Measurements from ENCODE around the gene CYP19A1. TPM values are rescaled to one million over a fixed set of nuclear protein-coding genes. Genes with fewer than 3 reads are reported as not detected.

The CYP19A1 gene
- total and polyA plus RNA-seq, 2 of the 8 experiments (the other 6 are each of a cell fraction or from before 2014, with no cell fraction given): not detected

- no peak overlapping the region for H3K4ac ChIP-seq (replicated peaks; ENCODE audit: insufficient read length, low read depth, low read length)
- DNase-seq (ENCODE audit: low read depth in 1 of 2, low spot score in 2 of 2) (no peak), FAIRE-seq (no peak)
- no peak overlapping the region for H4K8ac ChIP-seq (ENCODE audit: extremely low read depth, insufficient read depth, low read length)
- no peak overlapping the region for H3K18ac ChIP-seq (ENCODE audit: extremely low read depth, low read length)
- H2BK12ac ChIP-seq (ENCODE audit: low read depth, low read length): no peak overlapping the region
- 93% methylated on average over 6 of the region's 6 CpGs; no CpG with 5 or more reads in 1 of the 2 experiments for WGBS, 2 experiments (ENCODE audit: extremely low coverage in 1 of 2, insufficient coverage in 1 of 2, insufficient read length in 1 of 2, insufficient replicate concordance in 2 of 2, low coverage in 1 of 2, low lambda C conversion rate in 2 of 2, missing lambda C conversion rate in 1 of 2)
- H3K56ac ChIP-seq (replicated peaks; ENCODE audit: insufficient read length, low read depth, low read length): no peak overlapping the region
- no peak overlapping the region for H2BK15ac ChIP-seq (ENCODE audit: low read length)
- no peak overlapping the region for H4K5ac ChIP-seq (ENCODE audit: insufficient read length, low read depth, low read length)
- H3K36me3 ChIP-seq (ENCODE audit: control insufficient read depth in 2 of 4, insufficient read depth in 4 of 4, low read length in 3 of 4): no peaks in the 10 kb centered on the region
- no peak overlapping the region for H2BK20ac ChIP-seq (ENCODE audit: low read length)
- no peak overlapping the region for H3K23ac ChIP-seq (ENCODE audit: insufficient read length)
- POLR2A ChIA-PET (ENCODE audit: partially characterized antibody): no interaction called here
- H2AK5ac ChIP-seq (ENCODE audit: low read depth, low read length): no peak overlapping the region
- H3K79me1 ChIP-seq (ENCODE audit: low read depth, low read length): no peaks in the 10 kb centered on the region
- TF ChIP-seq POLR2AphosphoS5 (IDR thresholded peaks at IDR 0.05; ENCODE audit: low read depth, low read length) (no peak), RAD21 (IDR thresholded peaks at IDR 0.05 in 1 of 2, conservative IDR thresholded peaks at IDR 0.05 in 1 of 2; ENCODE audit: low read depth in 2 of 2, low read length in 2 of 2) (no peak)
- CTCF ChIA-PET (ENCODE audit: partially characterized antibody): interaction anchor here (0.8 to 7.4 kb wide), 14 partner anchors 14 to 176 kb away, joined by 3 to 93 read pairs (median 5); no protein-coding TSS in a partner anchor
- H3K9me3 ChIP-seq (ENCODE audit: insufficient read depth in 2 of 2, low read depth in 1 of 2, low read length in 1 of 2): no peaks in the 10 kb centered on the region
- H3K27ac ChIP-seq (ENCODE audit: low read depth, low read length): no peak overlapping the region
- no peak overlapping the region for H3K4me2 ChIP-seq (ENCODE audit: insufficient read depth in 1 of 2, low read depth in 2 of 2, low read length in 2 of 2)
- no peak overlapping the region for H3K9ac ChIP-seq (replicated peaks in 1 of 4; ENCODE audit: extremely low read depth in 1 of 4, low read depth in 3 of 4, low read length in 3 of 4)
- no peak overlapping the region for H2AFZ ChIP-seq (ENCODE audit: low read length)
- H3K4me1 ChIP-seq (replicated peaks in 1 of 4; ENCODE audit: control insufficient read depth in 3 of 4, insufficient read depth in 4 of 4, low read length in 3 of 4): peaks cover 0 to 4% (median 1%) of the 10 kb centered on the region in 4 experiments; a peak in 2 of 7 replicates
- H3K4me3 ChIP-seq (ENCODE audit: extremely low read depth in 1 of 4, insufficient read depth in 2 of 4, low read depth in 3 of 4, low read length in 4 of 4): no peak overlapping the region
- no peak overlapping the region for H3K14ac ChIP-seq (ENCODE audit: insufficient read length)
- H3K23me2 ChIP-seq (ENCODE audit: low read depth, low read length): no peaks in the 10 kb centered on the region; the same call in 1 of the 2 replicates
- H4K20me1 ChIP-seq (replicated peaks in 1 of 2; ENCODE audit: control insufficient read depth in 1 of 2, insufficient read depth in 2 of 2, low read length in 2 of 2): no peaks in the 10 kb centered on the region
- no peak overlapping the region for H2BK120ac ChIP-seq (replicated peaks; ENCODE audit: low read depth, low read length)
- no peak overlapping the region for H2BK5ac ChIP-seq (ENCODE audit: low read depth, low read length)
- H4K91ac ChIP-seq (replicated peaks; ENCODE audit: insufficient read length, low read length): no peak overlapping the region
- no peaks in the 10 kb centered on the region for H3K79me2 ChIP-seq (ENCODE audit: control insufficient read depth in 1 of 2, insufficient read depth in 2 of 2, low read length in 2 of 2)
- no peaks in the 10 kb centered on the region for H3K27me3 ChIP-seq (replicated peaks in 1 of 4; ENCODE audit: control insufficient read depth in 3 of 4, extremely low read depth in 1 of 4, insufficient read depth in 3 of 4, low read length in 3 of 4)
Observed at GRCh38 chr15:51226576-51227210, 111.7 kb downstream of the CYP19A1 start.
